Stomach (tissue), 4 donors: ENCODE measurements around the gene GCNT2.
"Not testable (repeated sequence)": the region's sequence is repeated elsewhere in the genome, so short reads cannot be mapped to it uniquely, and the experiment has no call there.

Experiments used
- CTCF ChIP-seq, 7 experiments: fragments of 450-650 bp in 4 of 7; fragments of 200-600 bp in 3 of 7; sonication (generic) in 3 of 7; IDR thresholded peaks; one replicate each; pipeline ENCODE4 v1.5.1; 2016 to 2019; ENCODE audit warnings: antibody characterized with exemption in 7 of 7, control low read depth in 2 of 7, mild to moderate bottlenecking in 1 of 7
- EP300 ChIP-seq: sonication (generic); formaldehyde crosslinking; IDR thresholded peaks from one replicate; pipeline ENCODE4 v1.6.1; 2017; ENCODE audit warnings: antibody characterized with exemption

GRCh38 chr6:10665595-10665994, 144.4 kb downstream of the GCNT2 start:
- TF ChIP-seq CTCF (IDR thresholded peaks at IDR 0.05); EP300: not testable (repeated sequence)
